ENCODE measurements around the gene MAPK10.

DNA sequence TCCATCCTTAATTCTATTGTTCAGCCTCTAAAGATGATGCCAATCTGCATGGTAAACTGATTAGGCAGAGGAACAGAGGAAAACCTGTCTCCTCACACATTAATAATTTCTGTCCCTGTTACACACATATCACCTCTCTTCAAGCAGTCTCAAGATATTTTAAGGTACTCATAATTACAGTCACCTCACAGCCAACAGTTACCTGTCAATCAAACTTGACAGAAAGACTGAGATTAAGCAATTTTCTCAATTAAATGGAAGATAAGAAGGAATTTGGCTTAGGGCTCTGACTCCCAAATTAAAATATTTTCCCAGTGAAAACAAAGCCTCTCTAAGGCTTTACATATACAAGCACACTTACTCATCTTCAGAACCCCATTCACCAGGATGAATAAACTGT, 85.2 kb downstream of the MAPK10 start:
- TF ChIP-seq, protein P1, sequence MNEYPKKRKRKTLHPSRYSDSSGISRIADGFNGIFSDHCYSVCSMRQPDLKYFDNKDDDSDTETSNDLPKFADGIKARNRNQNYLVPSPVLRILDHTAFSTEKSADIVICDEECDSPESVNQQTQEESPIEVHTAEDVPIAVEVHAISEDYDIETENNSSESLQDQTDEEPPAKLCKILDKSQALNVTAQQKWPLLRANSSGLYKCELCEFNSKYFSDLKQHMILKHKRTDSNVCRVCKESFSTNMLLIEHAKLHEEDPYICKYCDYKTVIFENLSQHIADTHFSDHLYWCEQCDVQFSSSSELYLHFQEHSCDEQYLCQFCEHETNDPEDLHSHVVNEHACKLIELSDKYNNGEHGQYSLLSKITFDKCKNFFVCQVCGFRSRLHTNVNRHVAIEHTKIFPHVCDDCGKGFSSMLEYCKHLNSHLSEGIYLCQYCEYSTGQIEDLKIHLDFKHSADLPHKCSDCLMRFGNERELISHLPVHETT (tag by site-specific recombination; IDR thresholded peaks at IDR 0.05), result no peak
- TF ChIP-seq ZIC2 (tag by site-specific recombination; IDR thresholded peaks at IDR 0.05) (no peak), ZNF121 (tag by site-specific recombination; IDR thresholded peaks at IDR 0.05) (no peak)

All from HEK293 (cell line).